T-cell (primary cell): ENCODE results near the gene PLCB1. TPM values are rescaled to one million over a fixed set of nuclear protein-coding genes. Genes with fewer than 3 reads are reported as not detected.
"Not testable (repeated sequence)": the region's sequence is repeated elsewhere in the genome, so short reads cannot be mapped to it uniquely, and the experiment has no call there.

ENCODE experiments used
- ATAC-seq, 4 experiments: fragments of 200-7000 bp in 3 of 4; fragments of 150-1000 bp in 1 of 4; cut with Tn5 transposase; replicated peaks in 1 of 4; 1 replicate in 3 of 4; 2 replicates in 1 of 4; pipeline ENCODE4 v1.10.0; 2021; ENCODE audit warnings: moderate library complexity in 3 of 4, mild to moderate bottlenecking in 2 of 4, moderate number of reproducible peaks in 1 of 4
- CTCF ChIA-PET, 2 donors: fragments of 300-600 bp; sonication (Branson Sonifier 250); formaldehyde crosslinking; loops; one replicate each; lab custom pipeline; 2022; ENCODE audit warnings: antibody characterized with exemption in 2 of 2; lab: Charles Lee
- POLR2A ChIA-PET, 2 donors: fragments of 300-600 bp; sonication (Branson Sonifier 250); formaldehyde crosslinking; loops; one replicate each; lab custom pipeline; 2022; ENCODE audit warnings: antibody characterized with exemption in 2 of 2; lab: Charles Lee
- DNase-seq, 35 experiments: peaks; one replicate each; pipeline versions ENCODE4 v3.0.0 to v3.0.0-alpha.2; 2013 to 2023
- H3K27ac ChIP-seq: one replicate; pipeline ENCODE4 v1.5.1; 2013; ENCODE audit warnings: low read length
- H3K27me3 ChIP-seq, 2 experiments: replicated peaks in 1 of 2; 1 replicate in 1 of 2; 2 replicates in 1 of 2; pipeline versions ENCODE4 v1.6.1 to v1.7.0; 2013; ENCODE audit warnings: low read length in 1 of 2, mixed read lengths in 1 of 2; ENCODE audit not compliant: control insufficient read depth in 2 of 2, insufficient read depth in 2 of 2; ENCODE audit errors: extremely low read depth in 1 of 2
- H3K36me3 ChIP-seq, 2 donors: 1 replicate in 1 of 2; 2 replicates in 1 of 2; pipeline versions ENCODE4 v1.6.1 to v1.7.0; 2013; ENCODE audit warnings: low read length in 1 of 2; ENCODE audit not compliant: control insufficient read depth in 2 of 2, insufficient read depth in 1 of 2; ENCODE audit errors: extremely low read depth in 1 of 2
- H3K4me1 ChIP-seq, 2 experiments: 1 replicate in 1 of 2; 2 replicates in 1 of 2; pipeline versions ENCODE4 v1.6.1 to v1.7.0; 2013; ENCODE audit warnings: low read length in 2 of 2, mixed read lengths in 1 of 2; ENCODE audit not compliant: insufficient read depth in 2 of 2, control insufficient read depth in 1 of 2; ENCODE audit errors: extremely low read depth in 1 of 2
- H3K4me3 ChIP-seq, 2 donors: 1 replicate in 1 of 2; 2 replicates in 1 of 2; pipeline versions ENCODE4 v1.5.1 to v1.7.0; 2013; ENCODE audit warnings: mild to moderate bottlenecking in 2 of 2, low read length in 1 of 2, moderate library complexity in 1 of 2; ENCODE audit not compliant: control insufficient read depth in 1 of 2; ENCODE audit errors: extremely low read depth in 1 of 2
- H3K9me3 ChIP-seq: 2 replicates; pipeline ENCODE4 v1.7.0; 2013
- H3K27ac Mint-ChIP-seq, 2 donors: one replicate each; pipeline ENCODE4 v1.8.0; 2020 to 2021; ENCODE audit warnings: mild to moderate bottlenecking in 2 of 2, mixed read lengths in 2 of 2
- H3K27me3 Mint-ChIP-seq, 2 donors: one replicate each; pipeline ENCODE4 v1.8.0; 2021 to 2022; ENCODE audit warnings: mixed read lengths in 2 of 2
- H3K36me3 Mint-ChIP-seq: one replicate; pipeline ENCODE4 v1.8.0; 2021; ENCODE audit warnings: mixed read lengths
- H3K4me1 Mint-ChIP-seq, 3 donors: one replicate each; pipeline ENCODE4 v1.8.0; 2020 to 2022; ENCODE audit warnings: mixed read lengths in 3 of 3, mild to moderate bottlenecking in 1 of 3
- H3K4me3 Mint-ChIP-seq, 3 donors: one replicate each; pipeline ENCODE4 v1.8.0; 2020 to 2022; ENCODE audit warnings: mild to moderate bottlenecking in 3 of 3, mixed read lengths in 3 of 3, moderate library complexity in 3 of 3
- H3K9me3 Mint-ChIP-seq, 3 donors: one replicate each; pipeline ENCODE4 v1.8.0; 2020 to 2022; ENCODE audit warnings: mixed read lengths in 3 of 3
- WGBS: methylation state at CpG from one replicate; pipeline ENCODE4 v1.1.5; 2013; ENCODE audit warnings: missing lambda C conversion rate; ENCODE audit not compliant: insufficient coverage; 5-methylcytosine and 5-hydroxymethylcytosine counted together
- total RNA-seq, 35 experiments: library from RNA in 6 of 35; stranded (reverse) in 6 of 35; fragments of 120-200 nt in 1 of 35; gene quantifications; one replicate each; pipeline versions ENCODE4 v1.2.1 to v1.2.4 and lab custom pipeline; 2013 to 2026

Gene PLCB1
- total RNA-seq, 5 donors from 2014 or later (not counting 1 experiment from before 2014, with no cell fraction given): 3.3 to 15.1 (median 7.4) TPM

DNA sequence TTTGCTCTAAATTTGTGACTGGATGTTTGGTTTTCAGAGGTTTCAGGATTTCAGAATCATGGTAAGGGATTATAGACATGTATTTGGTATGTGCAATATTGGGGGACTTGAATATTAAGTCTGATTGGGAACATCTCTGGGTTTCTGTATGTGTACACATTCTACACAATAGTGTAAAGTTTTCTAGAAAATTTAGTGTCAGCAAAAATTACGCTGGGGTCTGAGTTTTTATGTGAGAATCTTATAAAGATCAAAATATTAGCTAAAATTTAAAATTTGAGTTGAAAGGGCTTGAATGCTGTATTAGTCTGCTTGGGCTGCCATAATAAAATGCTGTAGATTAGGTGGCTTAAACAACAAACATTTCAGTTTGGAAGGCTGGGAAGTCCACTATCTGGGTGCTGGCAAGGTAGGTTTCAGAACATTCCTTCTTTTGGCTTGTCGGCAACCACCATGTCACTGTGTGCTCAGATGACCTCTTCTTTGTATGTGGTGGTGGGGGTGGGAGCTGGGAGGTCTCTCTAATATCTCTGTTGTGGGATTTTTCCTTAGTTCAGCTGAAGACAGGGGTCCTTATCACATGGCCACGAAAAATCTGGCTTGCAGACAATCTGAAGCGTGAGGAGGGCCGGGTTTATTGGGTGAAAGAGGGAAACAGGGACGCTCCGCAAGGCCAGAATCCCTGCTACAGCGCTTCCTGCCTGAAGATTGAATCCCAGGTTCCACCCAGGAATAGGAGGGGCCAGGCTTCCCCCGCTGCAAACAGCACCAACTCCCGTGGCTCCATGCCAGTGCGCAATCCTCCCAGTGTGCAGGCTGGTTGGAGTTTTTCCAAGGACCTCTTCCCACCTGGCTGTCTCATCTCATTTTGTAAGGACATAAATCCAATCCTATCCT, 299.7 kb downstream of the PLCB1 start:
- ATAC-seq (no peak), DNase-seq (no peak)
- no peaks in the 10 kb centered on the region for H3K36me3 ChIP-seq
- H3K9me3 Mint-ChIP-seq: no peaks in the 10 kb centered on the region
- no peak overlapping the region for H3K27ac ChIP-seq
- CTCF ChIA-PET: no interaction called here
- no peak overlapping the region for H3K4me3 Mint-ChIP-seq
- H3K4me1 Mint-ChIP-seq: peaks cover 0 to 16% (median 1%) of the 10 kb centered on the region in 3 donors
- no peaks in the 10 kb centered on the region for H3K36me3 Mint-ChIP-seq
- no peaks in the 10 kb centered on the region for H3K27me3 Mint-ChIP-seq
- POLR2A ChIA-PET: no interaction called here
- H3K27ac Mint-ChIP-seq: no peak overlapping the region
- H3K9me3 ChIP-seq: no peaks in the 10 kb centered on the region
- H3K27me3 ChIP-seq: no peaks in the 10 kb centered on the region
- no peak overlapping the region for H3K4me3 ChIP-seq
- 93% methylated on average over 6 of the region's 11 CpGs for WGBS
- peaks cover 0 to 2% of the 10 kb centered on the region in 2 experiments for H3K4me1 ChIP-seq

DNA sequence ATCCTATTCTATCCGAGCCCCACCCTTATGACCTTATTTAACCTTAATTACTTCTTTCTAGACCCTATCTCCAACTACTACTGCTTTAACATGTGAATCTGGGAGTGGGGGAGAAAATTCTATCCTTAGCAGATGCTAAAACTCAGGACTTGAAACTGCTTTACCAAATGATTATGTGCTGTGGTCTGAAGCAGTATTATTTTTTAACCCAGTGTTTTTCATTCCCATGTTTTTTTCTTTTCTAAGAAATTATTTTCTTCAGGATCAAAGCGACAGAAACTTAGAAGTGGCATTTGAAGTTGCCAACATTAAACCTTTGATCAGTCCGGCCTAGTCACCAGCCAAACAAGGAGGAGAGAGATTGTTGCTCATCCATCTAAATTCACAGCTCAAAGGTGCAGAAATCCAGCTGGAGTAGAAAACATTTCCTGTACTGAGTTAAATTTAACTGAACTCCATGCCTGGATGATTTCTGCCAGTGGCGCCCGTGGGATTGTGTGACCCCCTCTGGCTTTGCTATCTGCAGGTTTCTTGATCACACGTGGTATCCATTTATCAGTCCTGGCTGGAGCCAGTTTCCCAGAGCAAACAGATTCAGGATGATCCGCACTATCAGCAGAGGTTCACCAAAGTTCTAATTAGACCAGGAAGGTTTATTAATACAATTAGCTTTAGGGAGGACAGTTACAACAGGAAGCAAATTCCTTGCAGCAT, 300.5 kb downstream of the PLCB1 start:
- H3K4me3 ChIP-seq: no peak overlapping the region
- Mint-ChIP-seq H3K4me1 (peaks cover 0 to 13% (median 1%) of the 10 kb centered on the region in 3 donors), H3K9me3 (no peaks in the 10 kb centered on the region), H3K27ac (no peak overlapping the region), H3K4me3 (no peak overlapping the region), H3K27me3 (no peaks in the 10 kb centered on the region), H3K36me3 (no peaks in the 10 kb centered on the region)
- H3K27me3 ChIP-seq: no peaks in the 10 kb centered on the region
- no peaks in the 10 kb centered on the region for H3K9me3 ChIP-seq
- WGBS: 100% methylated on average over 2 of the region's 7 CpGs
- ChIA-PET CTCF (no interaction called here), POLR2A (no interaction called here)
- no peak overlapping the region for H3K27ac ChIP-seq
- no peak for ATAC-seq
- DNase-seq: no peak
- no peaks in the 10 kb centered on the region for H3K36me3 ChIP-seq
- H3K4me1 ChIP-seq: peaks cover 0 to 2% of the 10 kb centered on the region in 2 experiments

DNA sequence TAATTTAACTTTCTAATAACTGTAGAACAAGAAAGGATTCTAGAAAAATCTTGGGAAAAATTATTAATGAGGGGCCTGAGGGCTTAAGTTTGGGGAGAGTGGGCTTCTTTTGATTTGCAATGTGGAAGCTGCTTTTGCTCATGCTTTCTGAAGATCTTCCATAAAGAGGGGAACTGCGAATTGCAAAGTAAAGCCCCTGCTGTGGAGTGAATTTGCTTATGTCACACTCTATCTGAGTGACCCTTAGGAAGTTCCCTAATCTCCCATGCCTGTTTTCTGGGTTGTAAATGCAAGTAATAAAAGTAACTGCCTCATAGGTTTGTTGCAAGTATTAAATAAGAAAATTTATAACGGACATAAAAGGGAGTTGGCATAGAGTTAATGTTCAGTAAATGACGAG, 301.2 kb downstream of the PLCB1 start:
- no peaks in the 10 kb centered on the region for H3K36me3 Mint-ChIP-seq
- H3K9me3 Mint-ChIP-seq: no peaks in the 10 kb centered on the region
- H3K27ac Mint-ChIP-seq: no peak overlapping the region
- Histone ChIP-seq H3K9me3 (no peaks in the 10 kb centered on the region), H3K27ac (no peak overlapping the region), H3K4me1 (peaks cover 0 to 2% of the 10 kb centered on the region in 2 experiments), H3K36me3 (no peaks in the 10 kb centered on the region), H3K27me3 (no peaks in the 10 kb centered on the region), H3K4me3 (no peak overlapping the region)
- DNase-seq (no peak), ATAC-seq (no peak)
- WGBS: 80% methylated on average over 1 of the region's 3 CpGs
- POLR2A ChIA-PET: no interaction called here
- peaks cover 0 to 11% (median 1%) of the 10 kb centered on the region in 3 donors for H3K4me1 Mint-ChIP-seq
- CTCF ChIA-PET: no interaction called here
- no peak overlapping the region for H3K4me3 Mint-ChIP-seq
- no peaks in the 10 kb centered on the region for H3K27me3 Mint-ChIP-seq

DNA sequence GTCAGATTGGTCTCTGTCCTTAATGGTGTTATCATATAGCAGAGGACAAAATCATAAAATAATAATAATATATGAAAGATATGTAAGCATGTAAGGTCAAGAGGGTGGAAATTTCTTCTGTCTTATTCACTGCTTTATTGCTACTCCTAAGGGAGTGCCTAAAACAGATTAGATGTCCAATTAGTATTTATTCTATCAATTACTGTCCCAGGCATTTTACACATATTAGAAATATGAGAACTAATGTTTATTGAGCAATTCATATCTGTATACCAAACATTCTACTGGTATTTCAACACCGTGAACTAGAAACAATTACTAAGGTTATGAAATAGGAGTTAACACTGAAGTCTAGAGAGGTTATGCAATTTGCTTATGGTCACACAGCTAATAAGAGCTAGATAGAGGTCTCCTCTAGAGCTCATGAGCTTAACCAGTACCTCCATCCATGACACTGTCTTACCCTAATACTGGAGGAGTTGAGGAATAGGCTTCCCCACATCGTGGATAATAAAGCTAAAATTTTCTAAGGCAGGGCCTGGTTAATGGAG, 302.3 kb downstream of the PLCB1 start:
- Histone ChIP-seq H3K27me3 (no peaks in the 10 kb centered on the region), H3K4me1 (no peaks in the 10 kb centered on the region), H3K27ac (no peak overlapping the region), H3K36me3 (no peaks in the 10 kb centered on the region), H3K9me3 (no peaks in the 10 kb centered on the region), H3K4me3 (no peak overlapping the region)
- H3K4me1 Mint-ChIP-seq: peaks cover 0 to under 1% (median 0%) of the 10 kb centered on the region in 3 donors
- no peaks in the 10 kb centered on the region for H3K36me3 Mint-ChIP-seq
- ATAC-seq: no peak
- no peaks in the 10 kb centered on the region for H3K27me3 Mint-ChIP-seq
- ChIA-PET POLR2A (interaction anchor here in 1 of 2 donors (1.1 kb wide), 1 partner anchor 15 kb away, joined by 3 read pairs; no protein-coding TSS in a partner anchor), CTCF (no interaction called here)
- 80% methylated on average over 1 of the region's 2 CpGs for WGBS
- no peak for DNase-seq
- H3K9me3 Mint-ChIP-seq: no peaks in the 10 kb centered on the region
- H3K27ac Mint-ChIP-seq: no peak overlapping the region
- no peak overlapping the region for H3K4me3 Mint-ChIP-seq

DNA sequence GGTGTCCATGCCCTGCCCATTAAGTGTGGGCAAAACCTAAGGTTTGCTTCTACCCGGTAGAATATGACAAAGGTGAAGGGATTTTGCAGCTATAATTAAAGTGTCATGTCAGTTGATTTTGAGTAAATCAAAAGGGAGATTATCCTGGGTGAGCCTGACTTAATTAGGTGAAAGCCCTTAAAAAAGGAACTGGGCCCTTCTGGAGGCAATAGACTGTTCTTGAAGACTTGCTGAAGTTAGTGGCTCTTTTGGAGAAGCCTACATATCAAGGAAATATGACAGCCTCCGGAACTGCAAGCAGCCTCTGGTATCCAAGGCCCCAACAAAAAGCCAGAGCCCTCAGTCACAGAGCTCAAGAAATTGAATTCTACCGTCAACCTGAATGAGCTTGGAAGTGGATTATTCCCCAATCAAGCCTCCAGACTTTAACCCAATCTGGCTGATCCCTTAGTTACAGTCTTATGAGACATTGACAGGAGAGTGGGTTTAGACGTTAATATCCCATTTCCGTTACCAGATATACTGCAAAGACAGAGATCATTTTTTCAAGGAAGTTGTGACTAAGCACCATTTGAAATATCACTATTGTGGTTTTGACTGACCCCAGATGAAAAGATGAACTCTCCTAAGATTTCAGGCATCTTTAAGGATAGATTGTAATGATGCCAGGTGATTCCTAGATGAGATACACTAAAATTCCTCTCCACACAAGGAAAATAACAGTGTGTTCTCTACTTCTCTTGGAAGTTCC, 303.4 kb downstream of the PLCB1 start:
- no peak overlapping the region for H3K27ac ChIP-seq
- Mint-ChIP-seq H3K27me3 (no peaks in the 10 kb centered on the region), H3K4me3 (no peak overlapping the region)

DNA sequence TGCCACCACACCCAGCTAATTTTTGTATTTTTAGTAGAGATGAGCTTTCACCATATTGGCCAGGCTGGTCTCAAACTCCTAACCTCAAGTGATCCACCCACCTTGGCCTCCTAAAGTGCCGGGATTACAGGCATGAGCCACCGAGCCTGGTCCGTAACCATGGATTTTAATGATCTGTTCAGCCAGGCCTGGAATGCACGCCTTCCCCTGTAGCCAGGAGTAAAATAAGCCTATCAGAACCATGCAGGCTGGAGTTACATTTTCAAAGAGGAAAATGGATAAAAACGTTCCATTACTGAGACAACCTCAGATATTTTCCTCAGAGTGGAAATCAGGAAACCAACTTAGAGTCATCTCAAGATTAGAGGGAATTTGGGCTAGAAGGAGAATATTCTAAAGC, 304.9 kb downstream of the PLCB1 start:
- CTCF ChIA-PET, H3K36me3 ChIP-seq, H3K27me3 Mint-ChIP-seq, H3K4me1 ChIP-seq, H3K4me3 ChIP-seq, ATAC-seq, H3K36me3 Mint-ChIP-seq, H3K27ac Mint-ChIP-seq, H3K27ac ChIP-seq, POLR2A ChIA-PET, H3K27me3 ChIP-seq, H3K4me1 Mint-ChIP-seq, DNase-seq, H3K9me3 ChIP-seq, H3K9me3 Mint-ChIP-seq, H3K4me3 Mint-ChIP-seq: not testable (repeated sequence)
- 81% methylated on average over 3 of the region's 5 CpGs for WGBS

More for the DNA sequence above, 303.4 kb downstream of the PLCB1 start:
- Histone ChIP-seq H3K36me3 (no peaks in the 10 kb centered on the region), H3K4me1 (no peaks in the 10 kb centered on the region), H3K9me3 (no peaks in the 10 kb centered on the region), H3K4me3 (no peak overlapping the region), H3K27me3 (no peaks in the 10 kb centered on the region)
- Mint-ChIP-seq H3K4me1 (no peaks in the 10 kb centered on the region), H3K9me3 (no peaks in the 10 kb centered on the region), H3K27ac (no peak overlapping the region), H3K36me3 (no peaks in the 10 kb centered on the region)
- 100% methylated on average over 1 of the region's 5 CpGs for WGBS
- DNase-seq: no peak
- no peak for ATAC-seq
- POLR2A ChIA-PET: no interaction called here
- CTCF ChIA-PET: no interaction called here
